ENCODE measurements around the gene POLR3A.

DNA sequence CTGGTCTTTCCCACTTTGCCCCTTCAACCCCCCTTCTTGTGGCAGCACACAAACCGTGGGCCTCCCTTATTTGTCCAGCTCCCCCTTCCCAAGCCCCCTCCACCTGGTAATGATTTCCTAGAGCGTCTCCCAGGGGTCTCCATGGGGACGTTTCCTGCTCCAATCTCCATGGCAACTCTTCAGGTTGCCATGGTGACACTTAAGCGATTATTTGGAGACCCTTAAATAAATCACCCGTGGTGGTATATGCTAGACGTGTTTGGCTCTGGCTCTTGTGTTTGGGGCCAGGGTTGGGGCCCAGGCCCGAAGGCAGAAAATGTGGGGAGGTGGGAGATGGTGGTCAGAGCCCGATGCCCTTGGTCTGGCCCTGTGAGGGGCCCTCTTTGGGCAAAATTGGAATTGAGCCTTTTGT is 61.7 kb downstream of the POLR3A start:
- TF ChIP-seq, protein P1, sequence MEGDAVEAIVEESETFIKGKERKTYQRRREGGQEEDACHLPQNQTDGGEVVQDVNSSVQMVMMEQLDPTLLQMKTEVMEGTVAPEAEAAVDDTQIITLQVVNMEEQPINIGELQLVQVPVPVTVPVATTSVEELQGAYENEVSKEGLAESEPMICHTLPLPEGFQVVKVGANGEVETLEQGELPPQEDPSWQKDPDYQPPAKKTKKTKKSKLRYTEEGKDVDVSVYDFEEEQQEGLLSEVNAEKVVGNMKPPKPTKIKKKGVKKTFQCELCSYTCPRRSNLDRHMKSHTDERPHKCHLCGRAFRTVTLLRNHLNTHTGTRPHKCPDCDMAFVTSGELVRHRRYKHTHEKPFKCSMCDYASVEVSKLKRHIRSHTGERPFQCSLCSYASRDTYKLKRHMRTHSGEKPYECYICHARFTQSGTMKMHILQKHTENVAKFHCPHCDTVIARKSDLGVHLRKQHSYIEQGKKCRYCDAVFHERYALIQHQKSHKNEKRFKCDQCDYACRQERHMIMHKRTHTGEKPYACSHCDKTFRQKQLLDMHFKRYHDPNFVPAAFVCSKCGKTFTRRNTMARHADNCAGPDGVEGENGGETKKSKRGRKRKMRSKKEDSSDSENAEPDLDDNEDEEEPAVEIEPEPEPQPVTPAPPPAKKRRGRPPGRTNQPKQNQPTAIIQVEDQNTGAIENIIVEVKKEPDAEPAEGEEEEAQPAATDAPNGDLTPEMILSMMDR (conservative IDR thresholded peaks at IDR 0.05 in 1 of 2, IDR thresholded peaks at IDR 0.05 in 1 of 2; ENCODE audit: extremely low read depth in 1 of 2, insufficient read depth in 1 of 2, low read depth in 1 of 2, low read length in 2 of 2): no peak
- TF ChIP-seq EZH2 (IDR thresholded peaks at IDR 0.05; ENCODE audit: borderline replicate concordance, low read length): no peak
